HCT116 (cell line): ENCODE results near the gene IFT74. TPM values are rescaled to one million over a fixed set of nuclear protein-coding genes. Genes with fewer than 3 reads are reported as not detected.

Experiments
- ATAC-seq: fragments of 200-7000 bp; cut with Tn5 transposase; 2 replicates; pipeline ENCODE4 v1.9.1; 2020; ENCODE audit warnings: mild to moderate bottlenecking, moderate library complexity
- BruUV-seq: library from RNA; stranded (reverse); fragments of 400-500 nt; replicated peaks from 2 replicates; lab custom pipeline; 2021; lab: Mats Ljungman, UMichigan
- CTCF ChIA-PET: fragments of 300-600 bp; sonication (Branson Sonifier 250); formaldehyde crosslinking; loops from one replicate; lab custom pipeline; 2021; ENCODE audit warnings: antibody characterized with exemption; lab: Charles Lee
- POLR2A ChIA-PET: fragments of 300-600, 350-600 bp; sonication (Branson Sonifier 250); formaldehyde crosslinking; loops from one replicate; lab custom pipeline; 2021; ENCODE audit warnings: antibody characterized with exemption; lab: Charles Lee
- RAD21 ChIA-PET, 2 experiments: fragments of 300-600 bp; sonication (Branson Sonifier 250); formaldehyde crosslinking; loops; one replicate each; lab custom pipeline; 2023; ENCODE audit warnings: low total read pairs in 2 of 2; ENCODE audit not compliant: uncharacterized antibody in 2 of 2, unreplicated experiment in 2 of 2, low non-redundant PET in 1 of 2; lab: Charles Lee
- DNase-seq: peaks from one replicate; pipeline ENCODE4 v3.0.0-alpha.2; 2010; ENCODE audit warnings: low read depth, low spot score
- H2AFZ ChIP-seq: fragments of 200-600 bp; shearing (Covaris generic), sonication (generic); 2 replicates; pipeline ENCODE4 v1.6.1; 2017; ENCODE audit warnings: low read depth, mixed run types, mixed read lengths, antibody characterized with exemption, low read length; ENCODE audit not compliant: poor library complexity, severe bottlenecking
- H3K27ac ChIP-seq: 2 replicates; pipeline ENCODE4 v1.5.1; 2012; ENCODE audit warnings: low read depth, low read length
- H3K27me3 ChIP-seq: fragments of 200-600 bp; sonication (generic); 2 replicates; pipeline ENCODE4 v1.6.1; 2016; ENCODE audit warnings: mixed run types, low read length, mixed read lengths; ENCODE audit not compliant: insufficient read depth
- H3K36me3 ChIP-seq, 2 experiments: fragments of 200-500 bp in 1 of 2; fragments of 200-600 bp in 1 of 2; sonication (Bioruptor generic) in 1 of 2; sonication (generic) in 1 of 2; 2 replicates each; pipeline versions ENCODE4 v1.5.1 to v1.6.1; 2014 to 2016; ENCODE audit warnings: low read length in 2 of 2, inconsistent platforms in 1 of 2, mixed read lengths in 1 of 2, mixed run types in 1 of 2; ENCODE audit not compliant: insufficient read depth in 2 of 2, control insufficient read depth in 1 of 2
- H3K4me1 ChIP-seq, 2 experiments: fragments of 200-600 bp in 1 of 2; sonication (generic) in 1 of 2; 2 replicates each; pipeline versions ENCODE4 v1.5.1 to v1.6.1; 2012 to 2017; ENCODE audit warnings: low read length in 2 of 2, inconsistent platforms in 1 of 2, mild to moderate bottlenecking in 1 of 2, mixed read lengths in 1 of 2, mixed run types in 1 of 2, moderate library complexity in 1 of 2; ENCODE audit not compliant: insufficient read depth in 2 of 2, control insufficient read depth in 1 of 2
- H3K4me2 ChIP-seq: fragments of 200-600 bp; sonication (generic); 2 replicates; pipeline ENCODE4 v1.6.1; 2017; ENCODE audit warnings: mixed run types, low read length, mixed read lengths
- H3K4me3 ChIP-seq, 2 experiments: fragments of 200-600 bp in 1 of 2; sonication (generic) in 1 of 2; replicated peaks in 1 of 2; 2 replicates each; pipeline ENCODE4 v1.5.1; 2011 to 2016; ENCODE audit warnings: low read length in 2 of 2, control low read depth in 1 of 2, low read depth in 1 of 2, mild to moderate bottlenecking in 1 of 2, mixed read lengths in 1 of 2, mixed run types in 1 of 2
- H3K79me2 ChIP-seq: fragments of 200-600 bp; sonication (generic); 2 replicates; pipeline ENCODE4 v1.6.1; 2017; ENCODE audit warnings: mild to moderate bottlenecking, mixed run types, low read length, moderate library complexity, mixed read lengths; ENCODE audit not compliant: insufficient read depth
- H3K9ac ChIP-seq: fragments of 200-600 bp; sonication (generic); 2 replicates; pipeline ENCODE4 v1.6.1; 2016; ENCODE audit warnings: low read length, mixed read lengths
- H3K9me2 ChIP-seq: fragments of 200-600 bp; sonication (generic), shearing (Covaris generic); 2 replicates; pipeline ENCODE4 v1.6.1; 2017; ENCODE audit warnings: mixed run types, mild to moderate bottlenecking, moderate library complexity; ENCODE audit not compliant: insufficient read depth
- H3K9me3 ChIP-seq, 2 experiments: fragments of 200-500 bp in 1 of 2; fragments of 200-600 bp in 1 of 2; sonication (Bioruptor generic) in 1 of 2; sonication (generic) in 1 of 2; 2 replicates each; pipeline ENCODE4 v1.6.1; 2014 to 2017; ENCODE audit warnings: low read length in 2 of 2, mixed read lengths in 2 of 2, inconsistent platforms in 1 of 2, low read depth in 1 of 2, mild to moderate bottlenecking in 1 of 2, mixed run types in 1 of 2, moderate library complexity in 1 of 2; ENCODE audit not compliant: control insufficient read depth in 1 of 2, insufficient read depth in 1 of 2
- H4K20me1 ChIP-seq: fragments of 200-600 bp; sonication (generic), shearing (Covaris generic); 2 replicates; pipeline ENCODE4 v1.6.1; 2017; ENCODE audit warnings: mixed run types, mild to moderate bottlenecking, moderate library complexity; ENCODE audit not compliant: insufficient read depth
- ATF3 ChIP-seq: IDR thresholded peaks from 2 replicates; pipeline ENCODE4 v1.6.1; 2012
- CBX3 ChIP-seq: IDR thresholded peaks from 2 replicates; pipeline ENCODE4 v1.6.1; 2012; ENCODE audit warnings: low read depth
- CEBPB ChIP-seq: IDR thresholded peaks from 2 replicates; pipeline ENCODE4 v1.6.1; 2012; ENCODE audit warnings: low read depth
- CTCF ChIP-seq, 3 experiments: fragments of 200-600 bp in 1 of 3; sonication (generic) in 1 of 3; IDR thresholded peaks in 2 of 3; conservative IDR thresholded peaks in 1 of 3; 2 replicates each; pipeline ENCODE4 v1.5.1; 2012 to 2017; ENCODE audit warnings: low read depth in 2 of 3, low read length in 2 of 3, antibody characterized with exemption in 1 of 3, borderline replicate concordance in 1 of 3, control low read depth in 1 of 3, mild to moderate bottlenecking in 1 of 3, mixed read lengths in 1 of 3, mixed run types in 1 of 3, moderate library complexity in 1 of 3; ENCODE audit not compliant: insufficient read depth in 1 of 3
- EGR1 ChIP-seq: IDR thresholded peaks from 2 replicates; pipeline ENCODE4 v1.6.1; 2012; ENCODE audit warnings: low read depth
- ELF1 ChIP-seq: IDR thresholded peaks from 2 replicates; pipeline ENCODE4 v1.6.1; 2012; ENCODE audit warnings: low read depth, borderline replicate concordance
- EZH2 ChIP-seq: fragments of 200-600 bp; sonication (generic); IDR thresholded peaks from 2 replicates; pipeline ENCODE4 v1.6.1; 2017; ENCODE audit warnings: antibody characterized with exemption, mixed run types
- EZH2phosphoT487 ChIP-seq: fragments of 200-600 bp; IDR thresholded peaks from 2 replicates; pipeline ENCODE4 v1.6.1; 2018; ENCODE audit warnings: antibody characterized with exemption, borderline replicate concordance
- FOSL1 ChIP-seq: IDR thresholded peaks from 2 replicates; pipeline ENCODE4 v1.6.1; 2012; ENCODE audit warnings: low read depth
- JUND ChIP-seq: IDR thresholded peaks from 2 replicates; pipeline ENCODE4 v1.6.1; 2012
- MAX ChIP-seq: IDR thresholded peaks from 2 replicates; pipeline ENCODE4 v1.6.1; 2012
- POLR2AphosphoS5 ChIP-seq: IDR thresholded peaks from 2 replicates; pipeline ENCODE4 v1.6.1; 2011; ENCODE audit warnings: mild to moderate bottlenecking, low read depth, low read length, moderate library complexity
- RAD21 ChIP-seq: IDR thresholded peaks from 2 replicates; pipeline ENCODE4 v1.6.1; 2012; ENCODE audit warnings: low read depth, mild to moderate bottlenecking
- REST ChIP-seq: IDR thresholded peaks from 2 replicates; pipeline ENCODE4 v1.6.1; 2012; ENCODE audit warnings: low read depth
- SP1 ChIP-seq: IDR thresholded peaks from 2 replicates; pipeline ENCODE4 v1.6.1; 2012; ENCODE audit warnings: low read depth
- SRF ChIP-seq: IDR thresholded peaks from 2 replicates; pipeline ENCODE4 v1.6.1; 2012; ENCODE audit warnings: low read depth
- TCF7L2 ChIP-seq: IDR thresholded peaks from 2 replicates; pipeline ENCODE4 v1.7.0; 2011; ENCODE audit warnings: borderline replicate concordance, inconsistent platforms; ENCODE audit not compliant: insufficient read depth, insufficient read length; ENCODE audit errors: extremely low read depth
- YY1 ChIP-seq: IDR thresholded peaks from 2 replicates; pipeline ENCODE4 v1.6.1; 2011; ENCODE audit warnings: low read length, low read depth, moderate library complexity, mild to moderate bottlenecking; ENCODE audit not compliant: insufficient replicate concordance; ENCODE audit errors: extremely low read depth
- ZBTB33 ChIP-seq: IDR thresholded peaks from 2 replicates; pipeline ENCODE4 v1.6.1; 2011; ENCODE audit warnings: mild to moderate bottlenecking, low read length, moderate library complexity; ENCODE audit not compliant: insufficient replicate concordance; ENCODE audit errors: extremely low read depth
- ZNF274 ChIP-seq: fragments of 200-500 bp; sonication (Bioruptor generic); IDR thresholded peaks from 2 replicates; pipeline ENCODE4 v1.6.1; 2014; ENCODE audit warnings: mild to moderate bottlenecking, low read depth, low read length, inconsistent platforms
- intact Hi-C: fragments of 100-400 bp; cut with micrococcal nuclease; formaldehyde crosslinking; loops from 2 replicates; pipeline ENCODE4 v1.10.0; 2022
- total RNA-seq: library from RNA; stranded (reverse); gene quantifications from one replicate; pipeline ENCODE4 v1.2.1, GENCODE V29; 2021; ENCODE audit not compliant: unreplicated experiment

Gene IFT74
- total RNA-seq, 1 experiment from 2014 or later, result 18.2 TPM

- H3K27me3 ChIP-seq, result no peaks in the 10 kb centered on the region
- DNase-seq, result no peak
- BruUV-seq, result no TSS peak
- no peak overlapping the region for H3K4me3 ChIP-seq
- H3K27ac ChIP-seq, result no peak overlapping the region
- H3K9ac ChIP-seq, result no peak overlapping the region
- no peaks in the 10 kb centered on the region; a peak in 1 of 4 replicates for H3K36me3 ChIP-seq
- intact Hi-C loops, result no loop called here
- no peak for TF ChIP-seq ATF3
- no peak for TF ChIP-seq ELF1
- TF ChIP-seq MAX, result no peak
- TF ChIP-seq EZH2phosphoT487, result no peak
- no peak for TF ChIP-seq JUND
- TF ChIP-seq RAD21, result no peak
- TF ChIP-seq POLR2AphosphoS5, result no peak
- no peak for TF ChIP-seq EZH2
- TF ChIP-seq CBX3, result no peak
- no peak for TF ChIP-seq TCF7L2
- no peak for TF ChIP-seq EGR1
- no peak for TF ChIP-seq FOSL1
- TF ChIP-seq CTCF (IDR thresholded peaks at IDR 0.05 in 2 of 3, conservative IDR thresholded peaks at IDR 0.05 in 1 of 3; ENCODE audit: borderline replicate concordance in 1 of 3, insufficient read depth in 1 of 3, low read depth in 2 of 3, low read length in 2 of 3), result no peak
- TF ChIP-seq SRF, result no peak
- no peak for TF ChIP-seq CEBPB
- no peak for TF ChIP-seq REST
- TF ChIP-seq SP1, result no peak
- TF ChIP-seq ZNF274, result no peak
- no peak for TF ChIP-seq ZBTB33
- TF ChIP-seq YY1, result no peak
- no peaks in the 10 kb centered on the region for H3K9me3 ChIP-seq
- CTCF ChIA-PET, result no interaction called here
- POLR2A ChIA-PET, result no interaction called here
- H2AFZ ChIP-seq, result no peak overlapping the region
- RAD21 ChIA-PET, result no interaction called here
- no peaks in the 10 kb centered on the region for H4K20me1 ChIP-seq
- H3K4me1 ChIP-seq, result peaks cover 10 to 39% of the 10 kb centered on the region in 2 experiments; a peak in 3 of 4 replicates
- H3K79me2 ChIP-seq, result peaks cover 6% of the 10 kb centered on the region
- ATAC-seq, result no peak
- H3K9me2 ChIP-seq, result no peaks in the 10 kb centered on the region
- H3K4me2 ChIP-seq, result no peak overlapping the region
Observed at GRCh38 chr9:26951794-26952193, 4.4 kb upstream of the IFT74 start.
